ENCODE results near the gene MUC22. TPM values are rescaled to one million over a fixed set of nuclear protein-coding genes. Genes with fewer than 3 reads are reported as not detected.

Gene MUC22
- total RNA-seq, 1 donor from 2014 or later = not detected

- intact Hi-C loops (cut with DNase I) = no loop called here
- Histone ChIP-seq H3K27ac (no peak overlapping the region), H3K4me3 (no peak overlapping the region), H3K27me3 (no peaks in the 10 kb centered on the region), H3K4me1 (no peaks in the 10 kb centered on the region), H3K36me3 (no peaks in the 10 kb centered on the region), H3K9me3 (no peaks in the 10 kb centered on the region)
- no peak for DNase-seq (ENCODE audit: low spot score in 2 of 2)
- TF ChIP-seq CTCF (IDR thresholded peaks at IDR 0.05) = no peak
Measured at GRCh38 chr6:31035862-31036497, 25.7 kb downstream of the MUC22 start.

GRCh38 chr6:31037169-31037568 is 26.9 kb downstream of the MUC22 start:
- no peak for DNase-seq (ENCODE audit: low spot score in 2 of 2)
- H3K4me1 ChIP-seq = no peaks in the 10 kb centered on the region
- H3K9me3 ChIP-seq = no peaks in the 10 kb centered on the region
- H3K27ac ChIP-seq = no peak overlapping the region
- H3K36me3 ChIP-seq = no peaks in the 10 kb centered on the region
- H3K27me3 ChIP-seq = no peaks in the 10 kb centered on the region
- intact Hi-C loops (cut with DNase I) = no loop called here
- H3K4me3 ChIP-seq = no peak overlapping the region
- no peak for TF ChIP-seq CTCF (IDR thresholded peaks at IDR 0.05)

GRCh38 chr6:31037682-31038081 is 27.4 kb downstream of the MUC22 start:
- Histone ChIP-seq H3K9me3 (no peaks in the 10 kb centered on the region), H3K27me3 (no peaks in the 10 kb centered on the region), H3K27ac (no peak overlapping the region), H3K4me3 (no peak overlapping the region), H3K36me3 (no peaks in the 10 kb centered on the region), H3K4me1 (no peaks in the 10 kb centered on the region)
- intact Hi-C loops (cut with DNase I) = no loop called here
- DNase-seq (ENCODE audit: low spot score in 2 of 2) = no peak
- TF ChIP-seq CTCF (IDR thresholded peaks at IDR 0.05) = no peak

GRCh38 chr6:31038559-31038958 is 28.3 kb downstream of the MUC22 start:
- Histone ChIP-seq H3K4me1 (no peaks in the 10 kb centered on the region), H3K36me3 (no peaks in the 10 kb centered on the region), H3K27me3 (no peaks in the 10 kb centered on the region), H3K27ac (no peak overlapping the region), H3K4me3 (no peak overlapping the region), H3K9me3 (no peaks in the 10 kb centered on the region)
- intact Hi-C loops (cut with DNase I) = no loop called here
- DNase-seq (ENCODE audit: low spot score in 2 of 2) = no peak
- TF ChIP-seq CTCF (IDR thresholded peaks at IDR 0.05) = no peak

GRCh38 chr6:31040801-31041200 is 30.5 kb downstream of the MUC22 start:
- Histone ChIP-seq H3K27ac (no peak overlapping the region), H3K4me1 (no peaks in the 10 kb centered on the region), H3K4me3 (no peak overlapping the region), H3K36me3 (no peaks in the 10 kb centered on the region), H3K9me3 (no peaks in the 10 kb centered on the region), H3K27me3 (no peaks in the 10 kb centered on the region)
- no peak for DNase-seq (ENCODE audit: low spot score in 2 of 2)
- intact Hi-C loops (cut with DNase I) = no loop called here
- TF ChIP-seq CTCF (IDR thresholded peaks at IDR 0.05) = no peak
